ENCODE data around the gene TBL2.
"Not testable (repeated sequence)": the region's sequence is repeated elsewhere in the genome, so short reads cannot be mapped to it uniquely, and the experiment has no call there.

The TBL2 gene

DNA sequence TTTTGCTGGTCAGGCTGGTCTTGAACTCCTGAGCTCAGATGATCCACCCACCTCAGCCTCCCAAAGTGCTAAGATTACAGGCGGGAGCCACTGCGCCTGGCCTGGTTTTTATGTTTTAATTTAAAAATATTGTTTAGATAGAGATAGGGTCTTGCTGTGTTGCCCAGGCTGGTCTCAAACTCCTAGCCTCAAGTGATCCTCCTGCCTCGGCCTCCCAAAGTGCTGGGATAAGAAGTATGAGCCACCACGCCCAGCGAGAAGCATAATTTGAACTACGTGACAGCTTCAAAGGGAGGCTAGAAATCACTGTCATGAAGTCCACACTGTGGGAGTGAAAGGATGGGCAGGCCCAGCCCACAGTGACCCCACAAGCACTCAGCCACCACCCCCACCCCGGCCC lies 42.5 kb downstream of the TBL2 start:
- not testable (repeated sequence) for DNase-seq (ENCODE audit: low spot score)

DNA sequence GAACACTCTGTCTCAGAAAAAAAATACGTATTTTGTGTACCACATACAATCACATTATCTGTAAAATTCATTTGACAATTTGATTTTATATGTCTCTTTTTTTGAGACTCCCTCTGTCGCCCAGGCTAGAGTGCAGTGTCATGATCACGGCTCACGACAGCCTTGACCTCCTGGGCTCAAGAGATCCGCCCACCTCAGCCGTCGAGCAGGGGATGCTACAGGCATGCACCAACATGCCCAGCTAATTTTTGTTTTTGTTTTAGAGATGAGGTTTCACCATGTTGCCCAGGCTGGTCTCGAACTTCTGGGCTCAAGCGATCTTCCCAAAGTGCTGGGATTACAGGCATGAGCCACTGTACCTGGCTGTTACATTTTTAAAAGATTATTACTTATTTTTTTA lies 44.6 kb downstream of the TBL2 start:
- no peak for DNase-seq (ENCODE audit: low spot score)

- DNase-seq (ENCODE audit: low spot score) = no peak
Observed at GRCh38 chr7:73532224-73532623, 46.2 kb downstream of the TBL2 start.

- DNase-seq (ENCODE audit: low spot score) = no peak
Observed at GRCh38 chr7:73530800-73531199, 47.6 kb downstream of the TBL2 start.

DNA sequence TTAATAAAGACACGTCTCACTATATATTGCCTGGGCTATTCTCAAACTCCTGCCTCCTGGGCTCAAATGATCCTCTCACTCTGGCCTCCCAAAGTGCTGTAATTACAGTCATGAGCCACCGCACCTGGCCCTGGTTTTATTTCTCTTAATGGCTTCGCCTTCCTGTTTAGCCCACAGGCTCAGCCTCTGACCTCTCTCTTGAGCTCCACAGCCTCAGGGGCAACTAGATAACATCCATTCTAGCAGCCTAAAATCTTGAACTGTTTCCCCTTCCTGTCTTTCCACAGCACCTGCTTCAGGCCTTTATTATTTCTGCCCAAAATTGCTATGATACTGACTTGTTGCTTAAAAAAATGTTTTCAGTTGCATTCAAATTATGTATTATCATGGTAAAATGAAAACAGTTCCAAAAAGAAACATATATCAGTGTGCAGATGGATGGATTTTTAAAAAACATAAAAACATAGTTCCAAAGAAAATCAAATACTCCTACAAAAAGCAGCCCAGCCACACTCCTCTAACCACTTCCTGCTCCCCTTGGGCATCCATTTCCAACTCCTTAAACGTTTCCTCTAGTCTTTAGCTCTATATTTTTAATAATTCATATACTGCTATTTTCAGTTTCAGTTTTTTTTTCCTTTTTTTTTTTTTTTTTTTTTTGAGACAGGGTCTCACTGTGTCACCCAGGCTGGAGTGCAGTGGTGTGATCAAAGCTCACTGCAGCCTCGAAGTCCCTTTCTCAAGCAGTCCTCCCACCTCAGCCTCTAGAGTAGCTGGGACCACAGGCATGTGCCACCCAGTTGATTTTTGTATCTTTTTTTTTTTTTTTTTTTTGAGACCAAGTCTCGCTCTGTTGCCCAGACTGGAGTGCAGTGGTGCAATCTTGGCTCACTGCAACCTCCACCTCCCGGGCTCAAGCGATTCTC lies 51.2 kb downstream of the TBL2 start:
- no peak for DNase-seq (ENCODE audit: low spot score)

GRCh38 chr7:73526158-73526494 lies 52.3 kb downstream of the TBL2 start:
- not testable (repeated sequence) for DNase-seq (ENCODE audit: low spot score)

DNA sequence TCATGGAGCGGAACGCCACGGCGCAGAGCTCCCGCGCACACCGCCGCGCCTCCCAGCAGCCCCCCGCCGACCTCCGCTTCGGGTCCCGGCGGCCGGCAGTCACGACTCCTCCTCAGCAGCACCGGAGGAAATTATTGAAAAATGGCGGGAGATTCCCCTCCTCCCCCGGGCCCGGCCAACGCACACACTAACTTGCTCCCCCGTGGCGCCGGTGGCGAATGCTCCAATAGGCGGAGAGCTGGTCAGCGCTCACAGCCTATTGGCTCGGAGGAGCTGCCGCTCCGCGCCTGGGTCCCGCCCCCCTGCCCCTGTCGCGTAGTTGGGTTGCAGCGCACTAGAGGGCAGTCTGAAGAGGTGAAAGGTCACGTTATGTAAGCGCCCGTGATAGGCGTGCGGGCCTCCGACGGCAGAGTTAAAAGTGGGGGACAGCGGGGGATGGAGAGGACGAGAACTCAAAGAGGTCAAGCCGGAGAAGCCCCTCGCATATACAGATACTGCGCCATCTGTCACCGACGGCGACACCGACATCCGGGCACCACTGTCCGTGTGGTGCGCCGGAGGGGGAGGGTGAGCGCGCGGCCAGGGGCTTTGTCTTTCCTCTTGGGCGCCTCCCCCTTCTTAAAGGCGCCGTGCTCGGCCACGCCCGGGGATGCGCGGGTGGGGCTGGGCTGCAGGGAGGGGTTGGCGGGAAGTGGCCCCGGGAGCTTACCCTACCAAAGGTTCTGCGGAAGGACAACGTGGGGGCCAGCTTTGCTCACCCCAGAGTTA lies 56.1 kb downstream of the TBL2 start, which contains the start of gene BAZ1B:
Gene BAZ1B, minus strand, starts transcription at position 189 of the 768 bp plus-strand sequence. CDS start 360 bp downstream, outside the sequence.
- peak; percentile 98 for DNase-seq (ENCODE audit: low spot score)

GRCh38 chr7:73521636-73522104 lies 56.7 kb downstream of the TBL2 start:
- DNase-seq (ENCODE audit: low spot score) = no peak

DNA sequence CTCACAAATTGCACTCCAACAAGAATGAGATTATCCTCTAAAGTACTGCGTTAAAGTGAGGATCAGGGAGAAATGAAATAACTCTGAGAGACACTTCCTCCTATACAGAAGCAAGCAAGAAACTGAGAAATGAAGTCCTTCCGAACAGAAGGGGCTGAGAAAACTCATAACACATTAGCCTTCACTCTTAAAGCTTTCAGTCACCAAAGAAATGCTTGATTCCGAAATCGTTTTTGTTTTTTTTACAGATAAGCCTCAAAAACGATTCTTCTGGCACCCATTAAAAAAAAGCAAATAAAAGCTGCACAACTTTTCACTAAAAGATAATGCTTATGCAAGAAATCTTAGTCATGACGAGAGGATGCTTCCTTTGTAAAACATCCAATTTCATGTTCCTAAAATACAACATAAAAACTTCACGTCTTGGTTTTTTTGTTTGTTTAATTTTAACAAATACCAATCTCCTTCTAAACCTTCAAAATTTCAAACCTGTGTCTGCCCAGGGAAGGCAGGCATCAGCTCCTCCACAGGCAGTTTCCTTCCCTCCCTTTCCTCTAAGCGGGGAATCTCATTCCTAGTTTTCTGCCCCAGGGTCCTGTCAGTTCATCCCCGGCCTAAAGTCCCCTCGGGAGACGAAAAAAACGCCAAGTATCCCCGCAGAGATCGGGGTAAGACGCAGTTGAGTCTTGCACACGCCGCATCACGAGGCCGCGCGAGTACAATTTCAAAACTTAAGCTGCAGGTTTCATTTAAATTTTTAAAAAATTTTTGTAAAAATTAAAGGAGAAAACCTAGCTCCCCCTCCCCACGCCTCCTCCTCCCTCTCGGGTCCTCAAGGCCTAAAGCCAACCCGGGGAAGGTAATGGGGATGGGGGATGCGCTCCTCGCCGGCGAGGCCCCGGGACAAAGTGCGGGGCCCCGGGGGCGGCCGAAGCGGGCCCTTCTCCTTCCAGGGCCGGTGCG lies 57.4 kb downstream of the TBL2 start:
- no peak for DNase-seq (ENCODE audit: low spot score)

DNA sequence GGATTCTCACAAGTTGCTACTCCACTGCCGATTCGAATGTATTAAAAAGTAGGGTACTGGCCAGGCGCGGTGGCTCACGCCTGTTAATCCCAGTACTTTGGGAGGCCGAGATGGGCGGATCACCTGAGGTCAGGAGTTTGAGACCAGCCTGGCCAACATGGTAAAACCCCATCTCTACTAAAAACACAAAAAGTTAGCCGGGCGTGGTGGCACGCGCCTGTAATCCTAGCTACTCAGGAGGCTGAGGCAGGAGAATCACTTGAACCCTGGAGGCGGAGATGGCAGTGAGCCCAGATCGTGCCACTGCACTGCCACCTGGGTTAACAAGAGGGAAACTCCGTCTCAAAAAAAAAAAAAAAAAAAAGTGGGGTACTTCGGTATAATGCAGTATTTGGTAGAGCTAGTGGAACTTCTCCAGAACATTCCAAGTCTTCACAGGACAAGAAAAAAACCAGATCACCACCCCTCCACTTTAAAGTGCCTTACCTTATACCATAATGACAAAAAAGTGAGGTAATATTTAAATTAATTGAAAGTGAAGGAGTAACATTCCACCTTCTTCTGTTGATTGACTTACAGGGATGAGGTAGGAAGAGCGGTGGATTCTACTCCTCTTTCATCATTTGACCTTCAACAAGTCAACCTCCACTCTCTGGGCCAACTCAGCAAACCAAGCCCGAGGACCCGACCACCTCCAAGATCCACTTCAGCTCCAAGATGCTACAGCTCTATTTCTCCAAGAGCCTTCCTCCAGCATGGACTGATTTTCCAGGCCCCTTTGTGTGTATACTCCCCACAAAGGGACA lies 58.3 kb downstream of the TBL2 start:
- no peak for DNase-seq (ENCODE audit: low spot score)

- no peak for DNase-seq (ENCODE audit: low spot score)
Observed at GRCh38 chr7:73518470-73518869, 59.9 kb downstream of the TBL2 start.
